Measurements from ENCODE around the gene P2RY14.

P2RY14 gene

DNA sequence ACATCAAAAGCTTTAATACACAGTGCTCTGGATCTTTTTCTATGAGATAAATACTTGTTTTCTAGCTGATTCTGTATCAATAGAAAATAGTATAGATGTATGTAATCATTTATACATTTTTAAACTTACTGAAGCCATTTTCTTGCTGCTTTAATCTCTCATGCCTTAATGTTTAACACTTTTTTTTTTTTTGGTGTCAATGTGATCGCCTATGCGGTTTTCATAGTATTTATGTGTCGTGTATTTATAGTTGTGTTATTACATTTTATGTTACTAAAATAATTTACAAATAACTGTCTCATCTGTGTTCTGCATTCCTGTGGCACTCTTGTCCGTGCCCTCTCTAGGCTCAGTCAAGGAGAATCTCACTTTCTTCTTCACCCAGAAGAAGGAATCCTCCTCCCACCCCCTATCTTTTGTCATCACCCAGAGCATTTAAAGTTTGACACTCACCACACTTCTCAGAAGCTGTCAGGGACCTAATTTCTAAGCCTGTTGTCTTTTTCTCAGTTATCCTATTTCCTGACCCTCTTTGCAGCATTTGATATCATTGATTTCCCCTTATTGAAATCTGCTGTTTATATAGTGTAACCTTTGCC is 54.0 kb downstream of the P2RY14 start:
- TF ChIP-seq, protein P1, sequence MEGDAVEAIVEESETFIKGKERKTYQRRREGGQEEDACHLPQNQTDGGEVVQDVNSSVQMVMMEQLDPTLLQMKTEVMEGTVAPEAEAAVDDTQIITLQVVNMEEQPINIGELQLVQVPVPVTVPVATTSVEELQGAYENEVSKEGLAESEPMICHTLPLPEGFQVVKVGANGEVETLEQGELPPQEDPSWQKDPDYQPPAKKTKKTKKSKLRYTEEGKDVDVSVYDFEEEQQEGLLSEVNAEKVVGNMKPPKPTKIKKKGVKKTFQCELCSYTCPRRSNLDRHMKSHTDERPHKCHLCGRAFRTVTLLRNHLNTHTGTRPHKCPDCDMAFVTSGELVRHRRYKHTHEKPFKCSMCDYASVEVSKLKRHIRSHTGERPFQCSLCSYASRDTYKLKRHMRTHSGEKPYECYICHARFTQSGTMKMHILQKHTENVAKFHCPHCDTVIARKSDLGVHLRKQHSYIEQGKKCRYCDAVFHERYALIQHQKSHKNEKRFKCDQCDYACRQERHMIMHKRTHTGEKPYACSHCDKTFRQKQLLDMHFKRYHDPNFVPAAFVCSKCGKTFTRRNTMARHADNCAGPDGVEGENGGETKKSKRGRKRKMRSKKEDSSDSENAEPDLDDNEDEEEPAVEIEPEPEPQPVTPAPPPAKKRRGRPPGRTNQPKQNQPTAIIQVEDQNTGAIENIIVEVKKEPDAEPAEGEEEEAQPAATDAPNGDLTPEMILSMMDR (IDR thresholded peaks at IDR 0.05; ENCODE audit: low read depth, low read length, missing control alignments): no peak
- no peak for DNase-seq (ENCODE audit: extremely low read depth, low read depth)
- no peak overlapping the region for H3K4me3 ChIP-seq (replicated peaks; ENCODE audit: low read depth, low read length)

DNA sequence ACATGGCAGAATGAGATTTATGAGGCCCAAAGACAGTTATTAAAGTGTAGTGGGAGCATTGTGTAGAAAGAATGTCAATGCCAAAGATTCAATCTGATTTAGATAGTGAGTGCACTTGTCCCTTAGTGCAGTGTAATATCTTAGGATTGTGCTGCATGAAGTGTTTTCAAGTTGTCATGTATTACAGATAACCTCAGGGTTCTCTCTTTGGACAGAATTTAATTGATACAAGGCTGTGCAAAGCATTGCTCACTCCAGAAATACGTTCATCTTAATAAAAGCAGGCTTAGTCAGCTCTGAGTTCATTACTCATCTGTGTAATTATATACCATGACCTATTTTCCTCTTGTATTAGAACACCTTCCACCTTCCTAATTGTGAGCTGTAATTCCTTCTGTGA is 59.3 kb downstream of the P2RY14 start:
- no peak for DNase-seq (ENCODE audit: extremely low read depth, low read depth)
- no peak overlapping the region for H3K4me3 ChIP-seq (replicated peaks; ENCODE audit: low read depth, low read length)
- TF ChIP-seq, protein P1 (IDR thresholded peaks at IDR 0.05; ENCODE audit: low read depth, low read length, missing control alignments): no peak

DNA sequence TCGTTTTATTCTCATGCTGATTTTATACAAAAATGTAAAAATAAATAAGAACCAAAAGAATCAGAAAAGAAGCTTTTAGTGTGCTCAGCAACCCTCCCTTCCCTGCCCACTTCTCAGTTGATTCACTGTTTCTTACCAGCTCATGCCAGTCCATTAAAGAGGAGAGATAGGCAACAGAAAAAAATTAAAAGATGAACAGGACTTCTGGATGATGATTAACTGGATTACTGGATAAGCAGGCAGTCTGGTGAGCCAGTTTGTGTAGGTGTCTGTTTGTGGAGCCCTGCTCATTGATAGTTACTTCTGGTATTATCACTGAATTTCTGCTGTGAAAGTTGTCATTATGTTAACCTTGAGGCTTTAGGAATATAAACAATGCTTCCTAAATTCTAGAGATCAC is 60.2 kb downstream of the P2RY14 start:
- H3K4me3 ChIP-seq (replicated peaks; ENCODE audit: low read depth, low read length): no peak overlapping the region
- TF ChIP-seq, protein P1 (IDR thresholded peaks at IDR 0.05; ENCODE audit: low read depth, low read length, missing control alignments): no peak
- DNase-seq (ENCODE audit: extremely low read depth, low read depth): no peak

DNA sequence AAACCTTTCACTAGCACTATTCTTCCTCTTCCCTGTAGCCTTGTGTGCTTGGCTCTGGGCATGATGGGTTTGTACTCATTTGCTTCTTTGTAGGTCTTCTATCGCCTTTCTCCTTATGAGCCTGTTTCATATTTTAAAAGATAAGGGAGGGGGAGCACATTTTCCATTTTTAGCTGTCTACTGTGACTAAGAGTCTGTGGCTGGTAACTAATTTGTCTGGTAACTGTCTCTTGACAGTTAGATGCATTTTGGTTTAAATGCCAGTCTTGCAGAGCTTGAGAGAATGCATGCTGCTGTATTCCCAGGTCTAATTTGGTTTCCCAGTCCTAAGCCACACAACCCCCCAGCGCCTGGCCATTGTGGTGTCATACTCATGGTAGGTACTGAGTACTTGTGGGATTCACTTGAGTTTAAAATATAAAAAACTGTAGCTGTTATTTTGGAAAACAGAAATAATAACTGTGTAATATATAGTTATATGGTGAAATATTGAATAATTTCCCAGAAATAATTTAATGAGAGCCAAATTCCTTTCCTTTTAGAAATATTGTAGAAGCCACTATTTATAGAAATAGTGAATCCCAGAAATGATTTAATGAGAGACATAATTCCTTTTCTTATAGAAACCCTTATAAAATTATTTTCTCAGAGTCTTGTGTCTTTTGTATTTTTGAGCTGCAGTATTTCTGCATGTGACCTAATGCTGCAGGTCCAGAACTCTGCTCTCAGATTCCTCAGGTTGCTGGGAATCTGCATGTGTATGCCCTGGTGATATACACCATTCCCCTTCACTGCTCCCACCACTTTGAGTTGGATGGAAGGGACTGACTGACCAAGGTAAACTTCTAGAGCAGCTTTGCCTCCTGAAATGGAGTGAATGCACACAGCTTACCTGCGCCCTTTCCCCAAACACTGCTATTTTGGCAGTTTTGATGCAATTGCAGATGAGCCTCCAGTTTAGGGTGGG is 61.4 kb downstream of the P2RY14 start:
- no peak for DNase-seq (ENCODE audit: extremely low read depth, low read depth)
- H3K4me3 ChIP-seq (replicated peaks; ENCODE audit: low read depth, low read length): no peak overlapping the region
- TF ChIP-seq, protein P1 (IDR thresholded peaks at IDR 0.05; ENCODE audit: low read depth, low read length, missing control alignments): no peak

DNA sequence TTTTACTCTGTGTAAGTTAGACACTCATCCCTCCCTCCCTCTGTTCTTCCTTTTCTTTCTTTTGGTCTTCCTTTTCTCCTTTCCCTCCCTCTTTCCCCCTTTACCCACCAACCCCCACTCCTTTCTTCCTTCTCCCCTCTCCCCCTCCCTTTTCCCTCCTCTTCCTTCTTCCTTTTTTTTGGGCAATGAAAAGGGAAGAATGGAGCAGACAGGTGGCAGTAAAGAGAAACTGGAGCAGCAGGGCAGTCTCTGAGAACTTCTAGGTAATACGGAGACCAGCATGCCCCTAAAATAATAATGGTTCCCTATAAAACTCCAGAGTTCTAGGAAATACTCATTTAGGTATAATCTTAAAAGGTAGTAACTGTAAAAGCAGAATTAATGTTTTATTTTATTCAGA is 63.9 kb downstream of the P2RY14 start:
- H3K4me3 ChIP-seq (replicated peaks; ENCODE audit: low read depth, low read length): no peak overlapping the region
- no peak for DNase-seq (ENCODE audit: extremely low read depth, low read depth)
- TF ChIP-seq, protein P1 (IDR thresholded peaks at IDR 0.05; ENCODE audit: low read depth, low read length, missing control alignments): no peak

DNA sequence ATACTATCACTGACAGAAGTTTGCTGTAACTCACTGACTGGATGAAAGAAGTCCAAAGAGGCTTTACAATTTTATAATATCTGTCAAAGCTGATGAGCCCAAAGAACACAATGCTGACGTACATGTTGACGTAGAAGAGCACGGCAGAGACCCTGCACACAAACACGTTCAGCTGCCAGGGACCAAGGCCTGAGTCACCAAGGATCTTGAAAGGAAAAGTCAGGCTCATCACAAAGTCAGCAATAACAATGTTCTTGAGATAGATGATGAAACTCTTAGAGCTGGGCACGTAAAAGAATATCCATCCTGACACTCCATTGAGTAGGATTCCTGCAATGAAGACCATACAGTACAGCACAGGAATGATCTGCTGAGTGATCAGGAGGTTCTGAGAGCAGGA is 64.5 kb downstream of the P2RY14 start:
- DNase-seq (ENCODE audit: extremely low read depth, low read depth): no peak
- TF ChIP-seq, protein P1 (IDR thresholded peaks at IDR 0.05; ENCODE audit: low read depth, low read length, missing control alignments): no peak
- H3K4me3 ChIP-seq (replicated peaks; ENCODE audit: low read depth, low read length): no peak overlapping the region
